Common myeloid progenitor, CD34-positive (primary cell): Measurements from ENCODE around the gene TTC17.

Source experiments
- CTCF ChIA-PET: fragments of 350-600 bp; sonication (Branson Sonifier 250); formaldehyde crosslinking; loops from one replicate; lab custom pipeline; 2021; ENCODE audit warnings: antibody characterized with exemption; lab: Charles Lee
- POLR2A ChIA-PET: fragments of 350-600 bp; sonication (Branson Sonifier 250); formaldehyde crosslinking; loops from one replicate; lab custom pipeline; 2021; ENCODE audit warnings: antibody characterized with exemption; lab: Charles Lee
- DNase-seq, 3 donors: peaks; one replicate each; pipeline versions ENCODE4 v3.0.0 to v3.0.0-alpha.2; 2013
- H3K27ac ChIP-seq, 2 experiments: 1 replicate in 1 of 2; 2 replicates in 1 of 2; pipeline ENCODE4 v1.7.0; 2013; ENCODE audit warnings: inconsistent platforms in 2 of 2, low read length in 2 of 2, mild to moderate bottlenecking in 2 of 2, low read depth in 1 of 2, moderate library complexity in 1 of 2; ENCODE audit not compliant: severe bottlenecking in 2 of 2, insufficient read depth in 1 of 2, poor library complexity in 1 of 2
- H3K27me3 ChIP-seq, 5 experiments: replicated peaks in 2 of 5; 1 replicate in 3 of 5; 2 replicates in 2 of 5; pipeline versions ENCODE4 v1.6.1 to v1.7.0; 2013; ENCODE audit warnings: low read length in 4 of 5, mild to moderate bottlenecking in 2 of 5, moderate library complexity in 2 of 5, inconsistent platforms in 1 of 5; ENCODE audit not compliant: insufficient read depth in 5 of 5, control insufficient read depth in 4 of 5
- H3K36me3 ChIP-seq, 4 experiments: 1 replicate in 2 of 4; 2 replicates in 2 of 4; pipeline versions ENCODE4 v1.6.1 to v1.7.0; 2013; ENCODE audit warnings: low read length in 3 of 4, control low read depth in 1 of 4, mild to moderate bottlenecking in 1 of 4; ENCODE audit not compliant: control insufficient read depth in 4 of 4, insufficient read depth in 4 of 4
- H3K4me1 ChIP-seq, 4 experiments: 1 replicate in 3 of 4; 2 replicates in 1 of 4; pipeline versions ENCODE4 v1.6.1 to v1.7.1; 2013; ENCODE audit warnings: low read length in 3 of 4, mild to moderate bottlenecking in 3 of 4, control low read depth in 1 of 4, inconsistent platforms in 1 of 4, moderate library complexity in 1 of 4; ENCODE audit not compliant: control insufficient read depth in 4 of 4, insufficient read depth in 4 of 4; ENCODE audit errors: control extremely low read depth in 1 of 4
- H3K4me3 ChIP-seq, 7 experiments: 1 replicate in 4 of 7; 2 replicates in 3 of 7; pipeline versions ENCODE4 v1.5.1 to v1.7.0; 2013; ENCODE audit warnings: mild to moderate bottlenecking in 7 of 7, low read length in 6 of 7, moderate library complexity in 6 of 7, inconsistent platforms in 2 of 7, low read depth in 2 of 7, control low read depth in 1 of 7; ENCODE audit not compliant: insufficient read depth in 4 of 7, control insufficient read depth in 1 of 7; ENCODE audit errors: extremely low read depth in 1 of 7
- H3K9me3 ChIP-seq, 5 experiments: 1 replicate in 4 of 5; 2 replicates in 1 of 5; pipeline versions ENCODE4 v1.6.1 to v1.7.1; 2013; ENCODE audit warnings: low read length in 4 of 5, mild to moderate bottlenecking in 2 of 5, inconsistent platforms in 1 of 5, low read depth in 1 of 5, moderate library complexity in 1 of 5; ENCODE audit not compliant: control insufficient read depth in 4 of 5, insufficient read depth in 2 of 5; ENCODE audit errors: control extremely low read depth in 1 of 5
- WGBS: methylation state at CpG from one replicate; pipeline ENCODE4 v1.1.5; 2013; ENCODE audit not compliant: insufficient coverage; 5-methylcytosine and 5-hydroxymethylcytosine counted together

The TTC17 gene

GRCh38 chr11:43537833-43538615 is 179.3 kb downstream of the TTC17 start:
- CTCF ChIA-PET: no interaction called here

DNA sequence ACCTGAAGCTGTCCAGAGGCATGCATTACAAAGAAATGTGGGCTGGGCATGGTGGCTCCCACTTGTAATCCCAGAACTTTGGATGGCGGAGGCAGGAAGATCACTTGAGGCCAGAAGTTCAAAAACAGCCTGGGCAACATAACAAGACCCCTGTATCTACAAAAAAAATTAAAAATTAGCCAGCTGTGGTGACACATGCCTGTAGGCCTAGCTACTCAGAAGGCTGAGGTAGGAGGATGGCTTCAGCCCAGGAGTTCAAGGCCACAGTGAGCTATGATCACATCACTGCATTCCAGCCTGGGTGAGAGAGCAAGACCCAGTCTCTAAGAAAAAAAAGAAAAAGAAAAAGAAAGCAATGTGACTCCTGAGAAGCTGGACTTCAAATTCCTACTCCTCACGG is 183.3 kb downstream of the TTC17 start:
- no peak overlapping the region for H3K27ac ChIP-seq
- H3K36me3 ChIP-seq: no peaks in the 10 kb centered on the region
- peaks cover 13 to 49% (median 26%) of the 10 kb centered on the region in 5 experiments for H3K27me3 ChIP-seq
- CTCF ChIA-PET: no interaction called here
- H3K9me3 ChIP-seq: peaks cover 0 to 11% (median 7%) of the 10 kb centered on the region in 5 experiments
- 89% methylated on average over 1 of the region's 2 CpGs for WGBS
- H3K4me3 ChIP-seq: no peak overlapping the region
- H3K4me1 ChIP-seq: no peaks in the 10 kb centered on the region
- POLR2A ChIA-PET: no interaction called here
- DNase-seq: no peak

More at GRCh38 chr11:43537833-43538615, 179.3 kb downstream of the TTC17 start:
- H3K9me3 ChIP-seq: peaks cover 0 to 11% (median 8%) of the 10 kb centered on the region in 5 experiments
- H3K27ac ChIP-seq: no peak overlapping the region
- no peak for DNase-seq
- peaks cover 9 to 36% (median 14%) of the 10 kb centered on the region in 5 experiments for H3K27me3 ChIP-seq
- H3K36me3 ChIP-seq: no peaks in the 10 kb centered on the region
- no peaks in the 10 kb centered on the region for H3K4me1 ChIP-seq
- WGBS: 37% methylated on average over 8 of the region's 14 CpGs
- POLR2A ChIA-PET: no interaction called here
- no peak overlapping the region for H3K4me3 ChIP-seq

DNA sequence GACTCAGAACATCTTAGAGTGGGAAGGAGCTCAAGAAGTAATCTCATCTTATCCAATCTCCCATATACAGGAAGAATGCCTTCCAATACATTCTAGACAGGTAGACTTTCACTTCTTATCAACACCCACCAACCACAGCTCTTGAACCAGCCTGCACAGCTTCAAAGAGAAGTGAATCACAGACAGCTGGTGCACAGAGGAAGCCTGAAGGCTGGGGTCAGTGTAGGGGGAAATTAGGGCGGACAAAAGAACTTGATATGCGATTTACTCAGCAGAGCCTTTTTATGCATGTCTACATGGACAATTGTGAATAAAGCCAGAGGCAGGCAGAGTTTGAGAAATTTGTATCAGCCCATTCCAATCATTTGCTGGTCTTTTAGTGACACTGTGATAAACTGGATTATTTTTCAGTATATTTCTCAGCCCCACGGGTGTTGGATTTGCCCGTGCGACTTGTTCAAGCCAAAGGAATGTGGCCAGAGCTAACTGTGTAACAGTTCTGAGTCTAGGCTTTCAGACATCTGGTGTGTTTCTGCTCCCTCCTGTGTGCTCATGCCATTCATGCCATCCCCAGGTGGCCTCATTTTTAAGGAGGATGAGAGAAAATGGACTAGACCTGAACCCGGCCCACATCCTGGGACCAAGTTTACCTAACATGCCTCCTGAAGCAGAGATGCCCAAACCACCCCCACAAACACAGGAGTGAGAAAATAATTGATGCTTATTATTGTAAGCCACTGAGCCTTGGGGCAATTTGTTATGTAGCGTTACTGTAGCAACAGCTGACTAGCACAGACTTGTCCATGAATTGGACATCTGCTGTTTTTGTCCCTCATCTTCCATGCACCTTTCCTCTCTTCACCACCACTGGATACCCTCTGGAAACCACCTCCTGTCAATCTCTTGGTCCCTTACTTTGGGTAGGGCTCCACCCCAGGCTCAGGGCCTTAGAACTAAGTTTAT is 184.3 kb downstream of the TTC17 start:
- peaks cover 10 to 47% (median 26%) of the 10 kb centered on the region in 5 experiments for H3K27me3 ChIP-seq
- H3K4me1 ChIP-seq: peaks cover 0 to 5% (median under 1%) of the 10 kb centered on the region in 4 experiments
- no peak overlapping the region for H3K4me3 ChIP-seq
- POLR2A ChIA-PET: no interaction called here
- no peak overlapping the region for H3K27ac ChIP-seq
- CTCF ChIA-PET: no interaction called here
- 90% methylated on average over 5 of the region's 7 CpGs for WGBS
- DNase-seq: no peak
- peaks cover 0 to 11% (median 5%) of the 10 kb centered on the region in 5 experiments for H3K9me3 ChIP-seq
- no peaks in the 10 kb centered on the region for H3K36me3 ChIP-seq
